NCI-H460 (cell line): ENCODE measurements around the gene PER1. TPM values are rescaled to one million over a fixed set of nuclear protein-coding genes. Genes with fewer than 3 reads are reported as not detected.

Experiments used
- DNase-seq: peaks from one replicate; pipeline ENCODE4 v3.0.0-alpha.2; 2016; ENCODE audit warnings: low read depth; ENCODE audit errors: extremely low read depth
- total RNA-seq: library from RNA; depleted of rRNA; stranded (reverse); fragments of >200 nt; shearing (Covaris generic); gene quantifications from 2 replicates; pipeline ENCODE4 v1.2.3, GENCODE V29; 2014; rRNA removed

The PER1 gene
- total RNA-seq, 1 experiment from 2014 or later = 4.6 TPM

DNA sequence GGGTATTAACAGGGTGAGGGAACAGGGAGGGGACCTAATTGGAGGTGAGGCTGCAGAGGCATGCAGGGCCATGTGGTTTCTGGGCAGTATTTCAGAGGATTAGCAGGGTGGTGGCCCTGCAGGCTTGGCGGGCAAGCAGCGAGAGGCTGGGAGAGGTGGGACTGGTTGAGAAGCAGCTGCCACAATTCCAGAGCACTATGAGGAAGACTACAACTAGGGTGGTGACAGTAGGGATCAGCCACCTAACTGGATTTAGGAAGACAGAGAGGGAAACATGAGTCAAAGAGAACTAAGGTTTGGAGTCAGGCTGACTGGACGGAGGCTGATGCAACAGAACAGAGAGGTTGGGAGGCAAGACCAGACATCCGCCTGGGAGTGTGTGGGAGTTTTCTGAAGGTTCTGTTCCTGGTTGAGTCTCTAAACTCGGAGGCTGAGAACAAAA, 46.2 kb downstream of the PER1 start:
- no peak for DNase-seq

DNA sequence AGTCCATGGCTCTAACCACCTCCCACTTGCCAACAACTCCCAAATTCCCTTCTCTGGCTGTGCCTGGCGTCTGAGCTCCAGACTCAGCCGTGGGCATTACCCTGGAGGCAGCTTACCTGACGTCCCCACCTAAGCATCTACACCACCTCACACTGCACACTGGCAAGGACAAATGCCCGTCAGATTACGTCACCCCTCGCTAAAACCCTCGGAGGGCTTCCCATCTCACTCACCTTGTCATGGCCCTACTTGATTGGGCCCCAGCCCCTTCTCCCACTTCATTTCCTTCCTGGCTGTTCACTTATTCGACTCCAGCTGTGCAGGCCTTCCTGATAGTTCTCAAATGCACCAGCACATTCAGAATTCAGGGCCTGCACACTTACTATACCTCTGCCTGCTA, 47.3 kb downstream of the PER1 start:
- DNase-seq = no peak

DNA sequence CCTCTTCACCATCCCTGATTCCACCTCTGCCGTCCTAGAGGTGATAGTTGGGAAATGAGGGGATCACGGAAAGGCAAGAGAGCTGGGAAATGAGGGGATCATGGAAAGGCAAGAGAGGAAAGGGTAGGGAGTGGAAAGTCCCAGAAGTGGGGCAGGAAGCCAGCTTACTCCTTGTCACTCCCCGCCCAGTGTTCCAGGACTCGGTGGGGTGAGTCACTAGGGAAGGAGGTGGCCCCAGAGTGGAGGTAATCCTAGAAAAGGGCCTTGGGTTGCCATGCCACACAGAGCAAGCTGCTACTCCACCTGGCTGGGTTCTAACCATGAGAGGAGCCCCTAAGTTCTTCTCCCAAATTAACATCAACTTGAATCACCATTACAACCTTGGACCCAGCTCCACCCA, 48.7 kb downstream of the PER1 start:
- no peak for DNase-seq

DNA sequence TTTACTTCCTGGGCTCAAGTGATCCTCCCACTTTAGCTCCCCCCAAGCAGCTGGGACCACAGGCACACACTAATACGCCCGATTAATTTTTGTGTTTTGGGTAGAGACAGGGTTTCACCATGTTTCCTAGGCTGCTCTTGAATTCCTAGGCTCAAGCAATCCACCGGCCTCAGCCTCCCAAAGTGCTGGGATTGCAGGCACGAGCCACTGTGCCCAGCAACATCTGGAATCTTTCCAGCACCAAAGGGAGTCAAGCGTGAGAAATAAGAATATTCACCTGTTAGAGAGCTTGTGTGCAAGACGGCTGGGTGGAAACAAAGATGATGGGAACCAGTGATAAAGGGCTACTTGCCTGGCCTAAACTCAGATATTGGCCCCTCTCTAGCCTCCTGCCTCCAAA, 50.5 kb downstream of the PER1 start:
- DNase-seq = no peak

DNA sequence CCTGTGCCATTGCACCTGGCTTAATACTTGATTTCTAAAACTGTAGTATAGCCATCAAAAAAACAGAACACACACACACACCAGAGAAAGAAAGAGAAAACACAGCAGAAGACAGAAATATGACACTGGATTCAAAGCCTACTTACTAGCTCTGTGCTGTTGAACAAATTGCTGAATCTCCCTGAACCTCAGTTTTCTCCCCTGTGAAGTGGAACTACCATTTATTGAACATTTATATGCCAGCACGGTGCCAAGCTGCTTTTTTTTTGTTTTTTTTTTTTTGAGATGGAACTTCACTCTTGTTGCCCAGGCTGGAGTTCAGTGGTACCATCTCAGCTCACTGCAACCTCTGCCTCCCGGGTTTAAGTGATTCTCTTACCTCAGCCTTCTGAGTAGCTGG, 51.4 kb downstream of the PER1 start:
- no peak for DNase-seq

DNA sequence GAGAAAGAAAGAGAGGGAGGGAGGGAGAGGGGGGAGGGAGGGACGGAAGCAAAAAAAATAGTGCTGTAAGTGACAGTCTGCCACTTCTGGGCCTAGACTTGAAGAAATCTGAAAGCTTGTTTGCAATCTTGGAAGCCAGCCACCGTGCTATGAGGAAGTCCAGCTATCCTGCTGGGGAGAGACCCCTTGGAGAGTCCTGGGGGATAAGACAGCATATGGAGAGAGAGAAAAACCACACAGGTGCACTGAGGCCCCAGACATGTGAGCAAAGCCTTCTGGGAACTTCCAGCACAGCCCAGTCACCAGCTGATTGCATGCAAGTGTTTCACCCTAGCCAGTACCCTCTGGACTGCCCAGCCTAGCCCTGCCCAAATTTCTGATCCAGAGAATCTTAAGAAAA, 52.1 kb downstream of the PER1 start:
- no peak for DNase-seq

DNA sequence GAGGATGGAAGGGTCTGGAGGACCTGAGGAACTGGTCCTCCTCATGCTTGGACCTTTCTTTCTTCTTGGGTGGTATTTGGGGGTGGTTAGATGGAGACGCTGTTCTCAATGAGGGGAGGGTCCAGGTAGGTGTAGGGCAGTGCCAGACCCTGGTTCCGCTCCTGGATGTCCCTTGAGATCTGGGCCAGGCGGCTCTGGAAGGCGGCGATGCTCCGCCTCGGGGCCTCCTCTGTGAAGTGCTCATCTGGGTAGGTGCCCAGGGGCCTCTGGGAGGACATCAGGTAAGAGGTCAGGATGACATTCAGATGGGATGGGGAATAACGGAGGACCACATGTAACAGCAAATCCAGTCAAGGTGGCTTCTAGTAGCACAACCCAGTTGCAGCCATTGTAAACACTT, 55.7 kb downstream of the PER1 start:
- no peak for DNase-seq

DNA sequence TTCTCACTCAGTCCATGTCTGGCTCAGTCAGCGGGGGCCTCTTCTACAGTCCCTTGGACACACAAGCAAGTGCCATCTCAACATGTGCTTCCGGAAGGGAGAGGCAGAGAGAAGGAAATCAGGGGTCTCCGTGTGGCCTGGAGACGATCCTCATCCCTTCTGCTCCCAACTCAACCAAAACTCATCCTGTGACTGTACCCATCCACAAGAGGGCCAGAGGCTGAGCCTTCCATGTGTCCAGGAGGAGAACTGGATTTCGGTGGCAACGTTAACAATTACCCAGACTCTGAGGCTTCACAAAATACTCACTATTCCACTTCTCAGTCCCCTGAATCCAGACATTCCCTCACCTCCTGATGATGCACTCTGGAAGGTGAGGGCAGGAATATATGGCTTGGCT, 56.8 kb downstream of the PER1 start:
- DNase-seq = no peak

DNA sequence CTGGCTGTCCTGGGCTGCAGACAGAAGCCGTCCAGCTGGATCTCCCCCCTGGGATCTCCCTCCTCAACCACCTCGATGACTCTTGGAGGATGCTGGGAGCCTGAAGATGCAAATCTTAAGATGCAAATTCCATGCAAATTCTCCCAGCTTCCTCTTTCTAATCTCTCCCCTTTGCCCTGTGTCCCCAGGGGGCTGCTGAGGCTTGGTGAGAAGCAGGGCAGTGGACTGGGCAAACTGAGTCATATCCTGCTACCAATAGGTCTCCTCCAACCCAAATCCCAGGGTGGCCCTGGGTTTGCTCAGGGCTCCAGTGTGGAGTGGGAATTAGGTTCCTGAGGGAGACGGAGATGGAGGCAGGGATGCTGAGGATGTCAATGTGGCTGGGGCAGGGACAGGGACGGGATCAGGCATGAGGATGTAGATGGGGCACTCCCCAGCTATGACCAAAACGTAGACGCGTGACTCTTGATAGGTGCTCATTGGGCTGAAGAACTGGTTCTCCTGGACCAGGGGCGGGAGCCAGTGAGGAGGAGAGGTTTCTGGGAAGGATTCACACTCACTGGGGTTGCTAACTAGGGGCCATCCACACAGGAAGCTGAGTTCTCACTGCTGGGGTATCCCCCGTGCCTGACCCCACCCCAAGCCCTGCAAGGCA, 61.0 kb downstream of the PER1 start:
- DNase-seq = no peak

Other genes starting within 250 kb of the PER1 start
- gene RNF227, start 236.1 kb downstream of the PER1 start, total RNA-seq = 5.7 and 6.3 TPM in 2 replicates
- 0.32 and 1.9 TPM in 2 replicates for gene KCNAB3, start 222.5 kb downstream of the PER1 start, total RNA-seq
- gene TRAPPC1, start 220.5 kb downstream of the PER1 start, total RNA-seq = 17.5 and 21.4 TPM in 2 replicates
- gene CNTROB, start 220.2 kb downstream of the PER1 start, total RNA-seq = 21.0 and 23.9 TPM in 2 replicates
- 0.02 TPM in 1 of 2 replicates, not detected in the other for gene GUCY2D, start 149.8 kb downstream of the PER1 start, total RNA-seq
- not detected in 2 replicates for gene ALOX15B, start 113.3 kb downstream of the PER1 start, total RNA-seq
- 0.64 and 0.69 TPM in 2 replicates for gene ALOX12B, start 64.7 kb downstream of the PER1 start, total RNA-seq
- 0.06 TPM in 1 of 2 replicates, not detected in the other for gene ALOXE3, start 33.9 kb downstream of the PER1 start, total RNA-seq
- gene HES7, start 28.3 kb downstream of the PER1 start, total RNA-seq = 9.0 and 9.4 TPM in 2 replicates
- 6.0 and 8.0 TPM in 2 replicates for gene VAMP2, start 10.5 kb upstream of the PER1 start, total RNA-seq
- 26.6 and 27.9 TPM in 2 replicates for gene TMEM107, start 24.0 kb upstream of the PER1 start, total RNA-seq
- 4.0 and 5.5 TPM in 2 replicates for gene BORCS6, start 37.8 kb upstream of the PER1 start, total RNA-seq
- gene AURKB, start 58.2 kb upstream of the PER1 start, total RNA-seq = 64.1 and 69.2 TPM in 2 replicates
- gene CTC1, start 95.7 kb upstream of the PER1 start, total RNA-seq = 14.2 and 16.2 TPM in 2 replicates
- gene PFAS, start 96.9 kb upstream of the PER1 start, total RNA-seq = 54.7 and 57.4 TPM in 2 replicates
- 32.1 and 41.2 TPM in 2 replicates for gene RANGRF, start 136.3 kb upstream of the PER1 start, total RNA-seq
- gene SLC25A35, start 143.0 kb upstream of the PER1 start, total RNA-seq = 1.7 and 2.5 TPM in 2 replicates
- not detected in 2 replicates for gene ARHGEF15, start 157.8 kb upstream of the PER1 start, total RNA-seq
- not detected in 2 replicates for gene ODF4, start 187.4 kb upstream of the PER1 start, total RNA-seq
- 7,995 and 8,048 TPM in 2 replicates for gene RPL26, start 230.8 kb upstream of the PER1 start, total RNA-seq
- gene RNF222, start 245.4 kb upstream of the PER1 start, total RNA-seq = not detected in 2 replicates